ENCODE data around the gene TBC1D1. TPM values are rescaled to one million over a fixed set of nuclear protein-coding genes. Genes with fewer than 3 reads are reported as not detected.
A peak's percentile ranks its signal among the peaks of the same experiment; 100 is the strongest.

TBC1D1 gene
- total and polyA plus RNA-seq, 2 donors (not counting 1 experiment from before 2014, with no cell fraction given) = 39.7 to 90.0 TPM

DNA sequence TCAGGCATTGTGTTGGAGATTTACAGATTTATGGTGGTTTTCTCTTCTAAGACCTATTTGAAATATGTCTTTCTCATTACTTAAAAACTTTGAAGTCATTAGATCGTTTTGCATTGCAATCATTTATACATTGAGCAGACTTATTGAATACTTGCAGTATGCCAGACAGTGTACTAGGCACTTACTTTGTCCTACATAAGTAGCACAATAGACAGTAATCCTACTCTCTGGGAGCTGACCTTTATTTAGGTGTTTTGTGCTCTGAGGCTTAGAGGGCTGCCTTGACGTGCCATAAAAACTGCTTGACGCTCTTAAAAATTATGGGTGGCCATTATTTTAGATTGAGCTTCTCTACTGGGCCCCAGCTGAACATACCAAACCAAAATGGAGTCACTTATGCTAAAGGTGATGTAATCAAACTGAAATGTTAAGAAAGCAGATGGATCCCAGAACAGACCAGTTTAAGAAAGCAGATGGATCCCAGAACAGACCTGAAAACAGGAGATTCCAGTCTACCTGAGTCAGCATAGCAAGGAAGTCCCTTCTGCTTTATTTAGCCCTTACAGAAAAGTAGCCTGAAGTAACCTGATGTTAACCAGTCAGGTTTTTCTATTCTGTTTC is 111.7 kb downstream of the TBC1D1 start:
- Histone ChIP-seq H3K27ac (ENCODE audit: insufficient read depth, low read length) (no peak overlapping the region), H3K79me2 (ENCODE audit: control insufficient read depth, insufficient read depth, low read length) (no peaks in the 10 kb centered on the region), H3K4me1 (ENCODE audit: control insufficient read depth, extremely low read depth, insufficient read depth, low read length) (peaks cover 2% of the 10 kb centered on the region), H3K4me3 (replicated peaks in 1 of 4; ENCODE audit: control extremely low read depth in 1 of 4, insufficient read depth in 1 of 4, low read depth in 3 of 4, low read length in 4 of 4) (no peak overlapping the region), H3K36me3 (ENCODE audit: control insufficient read depth, insufficient read depth, low read length) (no peaks in the 10 kb centered on the region), H3K9me3 (ENCODE audit: control insufficient read depth, insufficient read depth, low read depth, low read length) (no peaks in the 10 kb centered on the region), H3K9ac (ENCODE audit: insufficient read depth, low read length) (no peak overlapping the region), H2AFZ (ENCODE audit: low read length) (no peak overlapping the region), H3K27me3 (ENCODE audit: control insufficient read depth, insufficient read depth, low read length) (no peaks in the 10 kb centered on the region), H3K4me2 (ENCODE audit: extremely low read depth, insufficient read depth, low read length) (no peak overlapping the region), H4K20me1 (ENCODE audit: control insufficient read depth, extremely low read depth, insufficient read depth, low read length) (no peaks in the 10 kb centered on the region)
- DNase-seq (ENCODE audit: low read depth in 2 of 2) = peak in 1 of 2 donors; percentile 55
- TF ChIP-seq, protein P1, sequence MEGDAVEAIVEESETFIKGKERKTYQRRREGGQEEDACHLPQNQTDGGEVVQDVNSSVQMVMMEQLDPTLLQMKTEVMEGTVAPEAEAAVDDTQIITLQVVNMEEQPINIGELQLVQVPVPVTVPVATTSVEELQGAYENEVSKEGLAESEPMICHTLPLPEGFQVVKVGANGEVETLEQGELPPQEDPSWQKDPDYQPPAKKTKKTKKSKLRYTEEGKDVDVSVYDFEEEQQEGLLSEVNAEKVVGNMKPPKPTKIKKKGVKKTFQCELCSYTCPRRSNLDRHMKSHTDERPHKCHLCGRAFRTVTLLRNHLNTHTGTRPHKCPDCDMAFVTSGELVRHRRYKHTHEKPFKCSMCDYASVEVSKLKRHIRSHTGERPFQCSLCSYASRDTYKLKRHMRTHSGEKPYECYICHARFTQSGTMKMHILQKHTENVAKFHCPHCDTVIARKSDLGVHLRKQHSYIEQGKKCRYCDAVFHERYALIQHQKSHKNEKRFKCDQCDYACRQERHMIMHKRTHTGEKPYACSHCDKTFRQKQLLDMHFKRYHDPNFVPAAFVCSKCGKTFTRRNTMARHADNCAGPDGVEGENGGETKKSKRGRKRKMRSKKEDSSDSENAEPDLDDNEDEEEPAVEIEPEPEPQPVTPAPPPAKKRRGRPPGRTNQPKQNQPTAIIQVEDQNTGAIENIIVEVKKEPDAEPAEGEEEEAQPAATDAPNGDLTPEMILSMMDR (conservative IDR thresholded peaks at IDR 0.05 in 1 of 2, IDR thresholded peaks at IDR 0.05 in 1 of 2; ENCODE audit: low read depth in 1 of 2, low read length in 2 of 2) = no peak
- no peak for TF ChIP-seq EZH2 (IDR thresholded peaks at IDR 0.05; ENCODE audit: low read length, missing control alignments)

DNA sequence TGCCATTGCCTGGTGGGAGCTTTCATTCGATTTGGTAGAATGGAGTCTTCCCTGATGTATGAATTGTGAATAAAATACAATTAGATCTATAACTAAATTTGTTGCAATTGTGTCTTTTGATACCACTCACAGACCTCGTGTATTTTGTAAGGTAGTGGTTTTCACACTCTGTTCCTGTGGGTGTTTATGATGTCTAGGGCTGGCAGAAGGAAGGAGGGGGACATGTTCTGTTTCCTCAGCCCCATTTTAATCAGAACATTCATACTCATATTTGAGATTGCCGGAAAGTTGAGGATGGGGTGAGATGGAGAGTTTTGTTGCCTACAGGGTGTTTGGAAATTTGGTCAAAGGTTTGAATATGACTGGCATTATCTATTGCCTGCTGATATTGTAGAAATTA is 112.2 kb downstream of the TBC1D1 start:
- Histone ChIP-seq H3K4me2 (ENCODE audit: extremely low read depth, insufficient read depth, low read length) (no peak overlapping the region), H3K27me3 (ENCODE audit: control insufficient read depth, insufficient read depth, low read length) (no peaks in the 10 kb centered on the region), H4K20me1 (ENCODE audit: control insufficient read depth, extremely low read depth, insufficient read depth, low read length) (no peaks in the 10 kb centered on the region), H2AFZ (ENCODE audit: low read length) (no peak overlapping the region), H3K4me3 (replicated peaks in 1 of 4; ENCODE audit: control extremely low read depth in 1 of 4, insufficient read depth in 1 of 4, low read depth in 3 of 4, low read length in 4 of 4) (no peak overlapping the region), H3K36me3 (ENCODE audit: control insufficient read depth, insufficient read depth, low read length) (no peaks in the 10 kb centered on the region), H3K79me2 (ENCODE audit: control insufficient read depth, insufficient read depth, low read length) (no peaks in the 10 kb centered on the region), H3K9me3 (ENCODE audit: control insufficient read depth, insufficient read depth, low read depth, low read length) (no peaks in the 10 kb centered on the region), H3K4me1 (ENCODE audit: control insufficient read depth, extremely low read depth, insufficient read depth, low read length) (peaks cover 2% of the 10 kb centered on the region), H3K9ac (ENCODE audit: insufficient read depth, low read length) (no peak overlapping the region), H3K27ac (ENCODE audit: insufficient read depth, low read length) (no peak overlapping the region)
- DNase-seq (ENCODE audit: low read depth in 2 of 2) = no peak
- TF ChIP-seq EZH2 (IDR thresholded peaks at IDR 0.05; ENCODE audit: low read length, missing control alignments) = no peak
- TF ChIP-seq, protein P1 (conservative IDR thresholded peaks at IDR 0.05 in 1 of 2, IDR thresholded peaks at IDR 0.05 in 1 of 2; ENCODE audit: low read depth in 1 of 2, low read length in 2 of 2) = no peak

DNA sequence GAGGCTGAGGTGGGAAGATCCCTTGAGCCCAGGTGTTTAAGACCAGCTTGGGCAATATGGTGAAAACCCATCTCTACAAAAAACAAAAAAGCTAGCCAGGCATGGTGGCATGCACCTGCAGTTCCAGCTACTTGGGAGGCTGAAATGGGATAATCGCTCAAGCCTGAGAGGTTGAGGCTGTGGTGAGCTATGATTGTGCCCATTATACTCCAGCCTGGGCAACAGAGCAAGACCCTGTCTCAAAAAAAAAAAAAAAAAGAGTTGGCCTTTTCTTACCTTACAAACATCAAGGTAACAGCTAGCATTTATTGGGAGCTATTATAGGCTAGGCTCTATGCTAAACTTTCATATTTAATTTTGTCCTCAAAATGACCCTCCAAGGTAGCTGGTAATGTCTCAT is 112.7 kb downstream of the TBC1D1 start:
- Histone ChIP-seq H4K20me1 (ENCODE audit: control insufficient read depth, extremely low read depth, insufficient read depth, low read length) (no peaks in the 10 kb centered on the region), H3K4me3 (replicated peaks in 1 of 4; ENCODE audit: control extremely low read depth in 1 of 4, insufficient read depth in 1 of 4, low read depth in 3 of 4, low read length in 4 of 4) (no peak overlapping the region), H3K4me2 (ENCODE audit: extremely low read depth, insufficient read depth, low read length) (no peak overlapping the region), H2AFZ (ENCODE audit: low read length) (no peak overlapping the region), H3K79me2 (ENCODE audit: control insufficient read depth, insufficient read depth, low read length) (no peaks in the 10 kb centered on the region), H3K36me3 (ENCODE audit: control insufficient read depth, insufficient read depth, low read length) (no peaks in the 10 kb centered on the region), H3K9ac (ENCODE audit: insufficient read depth, low read length) (no peak overlapping the region), H3K27me3 (ENCODE audit: control insufficient read depth, insufficient read depth, low read length) (no peaks in the 10 kb centered on the region), H3K4me1 (ENCODE audit: control insufficient read depth, extremely low read depth, insufficient read depth, low read length) (peaks cover 2% of the 10 kb centered on the region), H3K27ac (ENCODE audit: insufficient read depth, low read length) (no peak overlapping the region), H3K9me3 (ENCODE audit: control insufficient read depth, insufficient read depth, low read depth, low read length) (no peaks in the 10 kb centered on the region)
- no peak for DNase-seq (ENCODE audit: low read depth in 2 of 2)
- TF ChIP-seq, protein P1 (conservative IDR thresholded peaks at IDR 0.05 in 1 of 2, IDR thresholded peaks at IDR 0.05 in 1 of 2; ENCODE audit: low read depth in 1 of 2, low read length in 2 of 2) = no peak
- TF ChIP-seq EZH2 (IDR thresholded peaks at IDR 0.05; ENCODE audit: low read length, missing control alignments) = no peak
